SJCRH30 (cell line): ENCODE results near the gene KLF7. TPM values are rescaled to one million over a fixed set of nuclear protein-coding genes. Genes with fewer than 3 reads are reported as not detected.

Source experiments
- DNase-seq, 2 experiments: peaks; one replicate each; pipeline ENCODE4 v3.0.0-alpha.2; 2015 to 2020
- H3K27ac ChIP-seq: fragments of 250-450 bp; sonication (Bioruptor Pico); 2 replicates; pipeline ENCODE4 v1.5.1; 2020; ENCODE audit warnings: mild to moderate bottlenecking, moderate library complexity
- H3K27me3 ChIP-seq: fragments of 250-450 bp; sonication (Bioruptor Pico); 2 replicates; pipeline ENCODE4 v1.5.1; 2020; ENCODE audit warnings: mild to moderate bottlenecking, moderate library complexity
- H3K36me3 ChIP-seq: fragments of 250-450 bp; sonication (Bioruptor Pico); 2 replicates; pipeline ENCODE4 v1.5.1; 2020; ENCODE audit warnings: mild to moderate bottlenecking, moderate library complexity
- H3K4me1 ChIP-seq: fragments of 250-450 bp; sonication (Bioruptor Pico); 2 replicates; pipeline ENCODE4 v1.5.1; 2020; ENCODE audit warnings: mild to moderate bottlenecking, moderate library complexity
- H3K4me3 ChIP-seq: fragments of 250-450 bp; sonication (Bioruptor Pico); 2 replicates; pipeline ENCODE4 v1.5.1; 2020; ENCODE audit warnings: mild to moderate bottlenecking, moderate library complexity
- H3K9me3 ChIP-seq: fragments of 250-450 bp; sonication (Bioruptor Pico); replicated peaks from 2 replicates; pipeline ENCODE4 v1.5.1; 2020; ENCODE audit warnings: mild to moderate bottlenecking, moderate library complexity
- total RNA-seq: library from RNA; depleted of rRNA; stranded (reverse); fragments of >200 nt; shearing (Covaris generic); gene quantifications from 2 replicates; pipeline ENCODE4 v1.2.3, GENCODE V29; 2014

Gene KLF7
- total RNA-seq, 1 experiment from 2014 or later, result 6.7 TPM

- H3K9me3 ChIP-seq, result no peaks in the 10 kb centered on the region
- H3K4me1 ChIP-seq, result no peaks in the 10 kb centered on the region
- DNase-seq, result no peak
- H3K4me3 ChIP-seq, result no peak overlapping the region
- H3K36me3 ChIP-seq, result no peaks in the 10 kb centered on the region
- H3K27ac ChIP-seq, result no peak overlapping the region
- no peaks in the 10 kb centered on the region for H3K27me3 ChIP-seq
These were observed 17.7 kb downstream of the KLF7 start for GRCh38 chr2:207148020-207148419.

DNA sequence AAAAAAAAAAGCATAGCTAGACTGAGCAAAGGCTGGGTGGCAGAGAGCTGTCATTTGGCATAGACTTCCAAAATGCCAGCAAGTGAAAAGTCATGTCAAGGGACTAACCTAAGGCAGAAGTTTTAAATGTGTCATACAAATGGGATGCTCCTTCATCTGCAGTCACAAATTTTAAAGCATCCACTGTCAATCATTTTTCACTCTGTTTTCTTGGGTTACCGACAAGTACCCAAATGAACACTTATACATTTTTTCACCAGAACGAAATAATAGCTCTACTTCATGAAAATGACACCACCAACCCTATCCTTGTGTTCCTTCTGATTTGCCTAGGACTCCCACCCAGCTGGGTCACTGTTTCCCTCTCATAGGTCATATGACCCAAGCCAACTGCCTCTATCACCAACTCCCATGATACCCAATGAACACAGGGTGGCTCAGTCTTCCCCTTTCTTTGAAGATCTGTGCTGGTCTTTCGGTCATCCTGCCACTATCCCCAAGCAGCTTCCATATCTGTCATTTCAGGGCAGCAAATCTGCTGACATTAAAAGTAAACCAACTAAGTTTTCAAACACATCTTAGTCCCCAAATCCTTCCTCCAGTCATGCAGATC, 21.5 kb downstream of the KLF7 start:
- no peaks in the 10 kb centered on the region for H3K9me3 ChIP-seq
- H3K27me3 ChIP-seq, result no peaks in the 10 kb centered on the region
- no peak overlapping the region for H3K27ac ChIP-seq
- H3K4me3 ChIP-seq, result no peak overlapping the region
- no peak for DNase-seq
- no peaks in the 10 kb centered on the region for H3K36me3 ChIP-seq
- H3K4me1 ChIP-seq, result peaks cover 5% of the 10 kb centered on the region

DNA sequence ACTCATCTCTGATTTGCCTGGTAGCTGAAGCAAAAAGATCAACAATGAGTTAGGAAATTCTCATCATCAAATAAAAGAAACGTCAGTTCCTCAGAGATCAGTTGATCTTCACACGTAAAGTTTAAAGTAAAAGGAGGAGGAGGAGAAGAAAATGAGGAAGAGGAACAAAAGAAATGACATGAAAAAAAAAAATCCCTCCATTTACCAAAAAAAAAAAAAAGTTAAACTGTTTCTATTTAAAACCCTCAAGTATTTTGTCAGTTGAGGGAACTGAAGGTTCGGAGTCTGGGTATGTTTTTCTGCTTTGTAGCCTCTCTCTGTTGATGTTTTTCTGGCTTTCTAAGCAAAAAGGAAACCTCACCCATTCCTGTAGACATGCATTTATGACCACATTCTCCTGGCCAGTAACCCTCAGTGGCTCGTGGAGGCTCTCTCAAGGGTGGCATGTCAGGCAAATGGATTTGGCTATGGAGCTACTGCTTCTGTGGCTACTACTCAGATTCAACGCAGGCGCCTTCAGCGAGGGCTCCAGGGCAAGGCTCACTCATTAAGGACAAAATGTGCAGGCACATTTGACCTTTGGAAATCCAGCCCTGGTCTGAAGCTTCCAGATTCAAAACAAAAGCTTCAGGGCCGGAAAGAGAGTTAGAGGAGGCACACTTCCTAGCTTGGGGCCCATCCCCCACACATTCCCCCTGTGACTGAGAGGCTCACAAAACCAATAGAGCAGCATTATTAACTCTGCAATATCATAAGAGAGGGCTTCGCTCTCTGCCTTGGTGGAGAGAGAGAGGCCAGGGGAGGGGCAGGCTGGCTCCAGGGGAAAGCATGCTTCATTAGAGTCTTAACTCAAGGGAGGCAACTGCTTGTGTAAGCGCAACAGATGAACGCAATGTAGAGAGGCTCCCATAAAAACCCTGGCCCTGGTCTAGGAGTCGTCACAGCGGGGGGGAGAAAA, 22.3 kb downstream of the KLF7 start:
- H3K4me3 ChIP-seq, result no peak overlapping the region
- no peak overlapping the region for H3K27ac ChIP-seq
- no peaks in the 10 kb centered on the region for H3K27me3 ChIP-seq
- H3K9me3 ChIP-seq, result no peaks in the 10 kb centered on the region
- peaks cover 5% of the 10 kb centered on the region for H3K4me1 ChIP-seq
- DNase-seq, result no peak
- H3K36me3 ChIP-seq, result no peaks in the 10 kb centered on the region

DNA sequence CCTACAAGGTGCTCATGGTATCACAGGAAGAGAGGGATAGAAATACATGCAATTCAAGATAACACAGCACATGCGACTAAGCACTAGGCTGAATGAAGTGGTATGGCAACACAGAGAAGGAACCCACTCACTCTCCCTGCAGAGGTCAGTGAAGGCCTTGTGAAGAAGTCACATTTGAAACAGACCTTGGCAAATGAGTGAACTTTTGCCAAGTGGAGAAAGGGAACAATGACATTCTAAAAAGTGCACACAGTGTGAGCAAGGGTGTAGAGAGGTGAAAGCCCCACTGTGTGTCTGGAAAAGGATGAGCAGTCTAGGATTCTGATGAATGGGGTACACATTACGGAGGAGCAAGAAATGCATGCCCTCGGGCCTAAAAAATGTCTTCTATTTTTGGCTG, 23.3 kb downstream of the KLF7 start:
- peak in 1 of 2 experiments; percentile 14 for DNase-seq
- H3K36me3 ChIP-seq, result no peaks in the 10 kb centered on the region
- no peak overlapping the region for H3K27ac ChIP-seq
- H3K27me3 ChIP-seq, result no peaks in the 10 kb centered on the region
- no peak overlapping the region for H3K4me3 ChIP-seq
- peaks cover 5% of the 10 kb centered on the region for H3K4me1 ChIP-seq
- H3K9me3 ChIP-seq, result no peaks in the 10 kb centered on the region

- H3K36me3 ChIP-seq, result no peaks in the 10 kb centered on the region
- H3K4me1 ChIP-seq, result peaks cover 5% of the 10 kb centered on the region
- no peak overlapping the region for H3K27ac ChIP-seq
- no peaks in the 10 kb centered on the region for H3K9me3 ChIP-seq
- DNase-seq, result no peak
- no peak overlapping the region for H3K4me3 ChIP-seq
- no peaks in the 10 kb centered on the region for H3K27me3 ChIP-seq
These were observed 24.4 kb downstream of the KLF7 start for GRCh38 chr2:207141386-207141785.

GRCh38 chr2:207140265-207140664, 25.5 kb downstream of the KLF7 start:
- H3K9me3 ChIP-seq, result no peaks in the 10 kb centered on the region
- no peaks in the 10 kb centered on the region for H3K36me3 ChIP-seq
- peaks cover 5% of the 10 kb centered on the region for H3K4me1 ChIP-seq
- H3K27me3 ChIP-seq, result no peaks in the 10 kb centered on the region
- no peak overlapping the region for H3K27ac ChIP-seq
- no peak overlapping the region for H3K4me3 ChIP-seq
- no peak for DNase-seq

- Histone ChIP-seq H3K4me1 (peaks cover 8% of the 10 kb centered on the region), H3K36me3 (no peaks in the 10 kb centered on the region), H3K27ac (no peak overlapping the region), H3K27me3 (no peaks in the 10 kb centered on the region), H3K9me3 (no peaks in the 10 kb centered on the region), H3K4me3 (no peak overlapping the region)
- no peak for DNase-seq
These were observed 26.2 kb downstream of the KLF7 start for GRCh38 chr2:207139552-207139951.

DNA sequence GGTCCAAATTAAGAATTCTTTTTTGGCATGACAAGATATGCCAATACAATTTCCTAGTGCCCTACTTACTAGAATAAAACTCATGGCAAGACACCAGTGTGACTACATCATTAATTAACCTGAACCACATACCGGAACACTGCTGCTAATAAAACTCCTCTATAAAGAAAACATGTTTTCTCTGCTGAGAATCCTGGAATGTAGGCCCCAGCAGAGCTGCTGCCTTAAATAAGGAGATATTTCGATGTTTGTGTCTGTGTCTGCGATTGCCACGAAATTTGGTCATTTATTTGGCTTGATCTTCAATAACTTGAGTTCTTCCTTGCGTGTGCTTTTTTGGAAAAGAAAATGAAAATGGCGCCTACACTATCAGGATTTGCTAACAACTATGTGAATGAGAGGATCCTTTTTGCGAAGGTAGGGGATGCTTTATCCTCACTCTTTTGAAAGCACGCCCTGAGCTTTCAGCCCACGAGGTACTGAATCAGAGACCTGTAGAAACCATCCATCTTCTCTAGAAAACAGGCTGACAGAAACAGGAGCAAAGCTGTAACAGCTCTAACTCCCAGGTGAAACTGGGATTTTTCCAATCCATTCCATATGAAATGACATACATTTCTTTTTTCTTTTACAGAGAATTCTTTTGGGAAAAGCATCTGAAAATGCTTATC, 27.0 kb downstream of the KLF7 start:
- Histone ChIP-seq H3K27ac (no peak overlapping the region), H3K4me1 (peaks cover 14% of the 10 kb centered on the region), H3K4me3 (no peak overlapping the region), H3K36me3 (no peaks in the 10 kb centered on the region), H3K27me3 (no peaks in the 10 kb centered on the region), H3K9me3 (no peaks in the 10 kb centered on the region)
- no peak for DNase-seq

- DNase-seq, result no peak
- H3K27me3 ChIP-seq, result no peaks in the 10 kb centered on the region
- H3K9me3 ChIP-seq, result no peaks in the 10 kb centered on the region
- peaks cover 20% of the 10 kb centered on the region for H3K4me1 ChIP-seq
- H3K4me3 ChIP-seq, result no peak overlapping the region
- H3K36me3 ChIP-seq, result no peaks in the 10 kb centered on the region
- no peak overlapping the region for H3K27ac ChIP-seq
These were observed 28.0 kb downstream of the KLF7 start for GRCh38 chr2:207137596-207138337.

- H3K27me3 ChIP-seq, result no peaks in the 10 kb centered on the region
- H3K4me3 ChIP-seq, result no peak overlapping the region
- no peaks in the 10 kb centered on the region for H3K36me3 ChIP-seq
- no peak overlapping the region for H3K27ac ChIP-seq
- no peak for DNase-seq
- H3K9me3 ChIP-seq, result no peaks in the 10 kb centered on the region
- peaks cover 15% of the 10 kb centered on the region for H3K4me1 ChIP-seq
These were observed 28.9 kb downstream of the KLF7 start for GRCh38 chr2:207136874-207137273.

DNA sequence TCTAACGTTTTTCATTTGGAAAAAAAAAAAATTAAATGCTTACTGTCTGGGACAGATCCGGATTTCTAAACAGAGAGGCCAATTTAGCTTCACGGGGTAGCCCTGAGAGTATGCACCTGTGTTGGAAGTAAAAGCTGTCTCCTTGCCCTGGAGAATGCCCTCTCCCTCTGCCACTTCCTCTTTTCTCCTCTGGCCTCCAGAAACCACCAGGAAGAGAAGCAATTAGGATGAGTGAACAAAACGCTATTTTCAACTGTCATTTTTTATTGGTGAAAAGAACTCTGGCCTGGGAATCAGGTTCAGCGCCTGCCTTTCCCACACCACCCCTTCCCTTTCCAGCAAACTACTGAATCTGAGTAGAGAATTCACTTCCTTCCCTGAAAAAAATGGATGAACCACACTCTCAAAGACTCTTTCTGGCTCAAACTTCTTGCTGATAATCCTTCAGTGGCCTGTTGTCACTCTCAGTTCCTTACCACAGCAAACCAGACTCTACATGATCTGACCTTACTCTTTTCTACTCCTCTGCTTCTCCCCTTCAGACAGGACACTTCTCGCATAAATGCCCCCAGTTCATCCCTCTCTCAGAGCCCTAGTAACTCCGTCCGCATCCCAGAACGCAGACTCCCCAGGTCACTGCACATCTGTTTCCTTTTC, 29.8 kb downstream of the KLF7 start:
- Histone ChIP-seq H3K36me3 (no peaks in the 10 kb centered on the region), H3K27ac (no peak overlapping the region), H3K4me3 (no peak overlapping the region), H3K4me1 (peaks cover 15% of the 10 kb centered on the region), H3K9me3 (no peaks in the 10 kb centered on the region), H3K27me3 (no peaks in the 10 kb centered on the region)
- no peak for DNase-seq

GRCh38 chr2:207135340-207135739, 30.4 kb downstream of the KLF7 start:
- Histone ChIP-seq H3K4me3 (no peak overlapping the region), H3K27me3 (no peaks in the 10 kb centered on the region), H3K4me1 (peaks cover 15% of the 10 kb centered on the region), H3K36me3 (no peaks in the 10 kb centered on the region), H3K9me3 (no peaks in the 10 kb centered on the region; the same call in 1 of the 2 replicates), H3K27ac (no peak overlapping the region)
- DNase-seq, result no peak

DNA sequence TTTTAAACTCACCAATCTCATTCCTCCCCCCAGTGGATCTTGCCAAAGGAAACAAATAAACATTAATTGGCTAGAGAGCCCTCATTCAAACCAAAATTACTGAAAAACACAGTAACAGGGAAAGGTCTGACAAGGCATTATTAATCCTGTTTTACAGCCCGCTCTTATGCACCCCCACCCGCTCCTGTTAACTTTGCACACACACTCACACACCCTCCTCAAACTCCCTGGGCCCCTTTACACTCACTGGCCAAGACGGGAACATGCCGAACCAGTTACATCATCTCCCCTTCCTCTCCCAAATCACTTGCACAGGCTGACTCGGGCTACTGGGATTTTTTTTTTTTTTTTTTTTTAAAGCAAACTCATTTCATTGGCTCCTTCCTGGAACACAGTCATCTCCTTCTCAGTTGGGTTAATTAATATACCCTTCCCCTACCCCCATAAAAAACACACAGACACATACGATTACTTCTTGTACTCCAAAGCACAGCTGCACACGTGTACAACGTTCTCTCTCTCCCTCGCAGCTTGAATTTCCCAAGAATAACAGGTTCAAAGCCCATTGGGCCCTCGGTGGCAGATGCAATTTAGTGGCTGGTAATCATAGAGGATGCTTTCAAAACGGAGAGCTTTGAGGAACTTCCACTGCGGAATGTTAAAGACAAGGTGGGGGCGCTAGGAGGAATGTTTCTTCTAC, 31.8 kb downstream of the KLF7 start:
- no peaks in the 10 kb centered on the region for H3K27me3 ChIP-seq
- H3K9me3 ChIP-seq, result no peaks in the 10 kb centered on the region; the same call in 1 of the 2 replicates
- peak; percentile 66 to 70 for DNase-seq
- H3K36me3 ChIP-seq, result no peaks in the 10 kb centered on the region
- H3K4me1 ChIP-seq, result peaks cover 15% of the 10 kb centered on the region
- H3K27ac ChIP-seq, result peak overlapping the region; percentile 64
- H3K4me3 ChIP-seq, result peak overlapping the region; percentile 30

- H3K27me3 ChIP-seq, result no peaks in the 10 kb centered on the region
- peak overlapping the region; percentile 64 for H3K27ac ChIP-seq
- DNase-seq, result peak; percentile 23 to 38
- no peaks in the 10 kb centered on the region for H3K36me3 ChIP-seq
- H3K9me3 ChIP-seq, result no peaks in the 10 kb centered on the region; the same call in 1 of the 2 replicates
- peaks cover 15% of the 10 kb centered on the region for H3K4me1 ChIP-seq
- H3K4me3 ChIP-seq, result peak overlapping the region; percentile 30; the same call in 1 of the 2 replicates
These were observed 32.3 kb downstream of the KLF7 start for GRCh38 chr2:207133458-207133819.
